ENCODE results near the gene NDFIP2.

The NDFIP2 gene

DNA sequence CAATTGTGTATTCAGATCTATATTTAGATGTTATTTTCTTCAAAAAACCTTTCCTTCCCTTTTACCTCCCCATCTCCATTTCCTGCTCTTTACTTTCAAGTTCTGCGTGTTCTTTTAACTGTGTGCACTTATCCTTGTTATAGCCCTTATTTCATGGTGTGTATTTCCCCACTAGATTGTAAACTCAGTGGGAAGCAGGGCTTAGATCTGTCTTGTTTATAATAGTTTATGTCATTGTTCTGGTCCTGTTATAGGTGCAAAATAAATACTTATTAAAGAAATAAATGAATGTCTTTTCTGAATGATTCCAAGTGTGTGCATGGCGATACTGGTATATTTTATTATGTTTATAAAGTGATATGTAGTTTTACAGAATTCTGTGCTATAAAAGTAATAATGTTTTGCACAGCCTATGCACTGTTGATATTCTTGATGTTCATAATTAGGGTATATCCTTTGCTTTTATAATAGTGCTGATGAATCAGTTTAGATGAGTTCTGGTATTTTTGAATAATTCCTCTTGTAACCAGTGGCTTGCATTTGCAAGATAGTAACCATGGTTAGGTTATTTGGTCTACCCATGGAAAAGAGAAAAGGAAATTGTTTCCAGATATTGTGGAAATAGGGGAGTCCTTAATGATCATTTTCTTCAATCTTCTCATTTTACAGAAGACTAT, 12.1 kb downstream of the NDFIP2 start:
- no peak for DNase-seq

DNA sequence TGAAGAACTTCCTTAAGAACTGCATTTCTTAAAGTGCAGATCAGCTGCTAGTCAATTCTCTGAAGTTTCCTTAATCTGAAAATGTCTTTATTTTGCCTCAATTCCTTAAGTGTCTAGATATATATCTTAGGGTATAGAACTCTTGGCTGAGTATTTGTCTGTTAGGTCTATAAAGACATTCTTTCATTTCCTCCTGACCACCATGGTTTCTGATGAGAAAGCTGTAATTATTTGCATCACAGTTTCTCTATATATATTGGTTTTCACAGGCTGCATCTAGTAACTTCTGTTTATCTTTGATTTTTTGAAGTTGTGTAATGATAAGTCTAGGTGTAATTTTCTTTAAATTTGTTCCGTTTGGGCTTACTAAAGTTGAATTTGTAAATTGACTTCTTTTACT, 15.2 kb downstream of the NDFIP2 start:
- DNase-seq, result no peak

DNA sequence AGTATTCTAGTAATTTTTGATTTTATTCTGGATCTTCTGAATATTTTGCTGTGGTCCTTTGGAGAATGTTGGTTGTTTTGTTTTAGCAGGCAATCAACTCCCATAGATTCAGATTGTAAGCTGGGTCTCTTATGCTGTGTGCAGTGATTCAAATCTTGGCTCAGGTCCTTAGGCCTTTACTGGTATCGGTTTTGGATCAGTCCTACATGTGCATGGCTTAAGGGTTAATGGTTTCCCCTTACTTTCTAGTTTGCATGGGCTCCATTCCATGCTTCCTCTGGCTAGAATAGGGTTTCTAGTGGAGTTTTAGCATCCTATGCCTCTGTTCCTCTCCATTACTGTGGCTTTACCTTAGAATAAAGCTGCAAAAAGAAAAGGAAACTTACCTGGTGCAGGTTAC, 16.1 kb downstream of the NDFIP2 start:
- DNase-seq, result no peak

DNA sequence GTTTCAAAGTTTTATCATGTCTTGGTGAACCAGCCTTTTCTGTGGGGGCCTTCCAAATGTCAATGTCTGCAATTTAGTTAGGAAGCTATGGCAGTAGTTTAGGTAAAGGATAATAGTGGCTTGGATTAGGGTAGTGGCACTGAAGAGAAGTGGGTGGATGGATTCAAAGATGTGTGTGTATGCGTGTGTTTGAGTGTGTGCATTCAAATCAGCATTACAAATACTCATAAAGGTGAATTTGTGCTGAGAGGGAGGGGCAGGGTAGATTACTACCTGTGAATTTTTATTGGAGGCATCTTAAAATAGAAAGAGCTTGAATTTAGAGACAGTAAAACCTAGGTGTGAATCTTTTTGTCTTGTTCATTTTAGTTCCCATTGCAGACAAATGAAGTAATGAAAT, 16.9 kb downstream of the NDFIP2 start:
- no peak for DNase-seq

DNA sequence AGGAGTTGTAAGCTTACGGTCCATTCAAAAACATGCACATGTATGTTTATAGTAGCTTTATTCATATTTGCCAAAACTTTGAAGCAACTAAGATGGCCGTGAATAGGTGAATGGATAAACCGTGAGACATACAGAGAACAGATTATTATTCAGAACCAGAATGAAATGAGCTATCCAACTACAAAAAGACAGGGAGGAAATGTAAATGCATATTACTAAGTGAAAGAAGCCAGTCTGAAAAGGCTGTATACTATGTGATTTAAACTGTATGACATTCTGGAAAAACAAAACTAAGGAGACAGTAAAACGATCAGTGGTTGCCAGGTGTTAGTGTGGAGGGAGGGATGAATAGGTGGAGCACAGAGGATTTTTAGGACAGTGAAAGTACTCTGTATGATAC, 19.9 kb downstream of the NDFIP2 start:
- no peak for DNase-seq

DNA sequence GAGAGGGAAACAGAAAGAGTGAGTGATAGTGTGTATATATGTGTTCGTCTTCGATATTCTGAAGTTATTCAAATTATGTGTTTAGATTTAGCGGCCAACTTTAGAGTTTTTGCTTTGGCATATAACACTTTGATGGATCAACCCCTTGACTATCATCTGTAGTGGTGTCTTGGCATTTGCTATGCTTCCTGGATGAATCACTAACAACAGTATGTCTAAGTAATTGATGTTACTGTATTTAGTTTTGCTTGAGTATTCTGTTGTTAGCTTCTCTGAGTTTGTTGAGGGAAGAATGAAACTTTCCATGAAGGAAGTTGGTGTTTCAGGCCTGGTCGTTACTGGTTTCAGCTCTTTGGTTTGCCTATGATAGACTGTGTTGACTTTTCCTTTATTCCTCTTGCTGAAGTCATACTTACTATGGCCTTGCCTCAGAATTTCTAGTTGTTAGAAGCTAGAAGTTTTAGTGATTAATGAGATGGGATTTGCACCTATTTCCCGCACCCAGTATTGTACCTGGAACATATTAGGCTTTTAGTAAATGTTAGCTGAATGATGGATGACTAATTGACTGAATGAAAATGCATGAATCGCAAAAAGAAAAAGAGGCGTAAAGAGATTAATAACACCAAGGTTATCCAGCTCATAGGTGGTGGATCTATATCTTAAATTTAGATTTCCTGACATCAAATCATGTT, 20.7 kb downstream of the NDFIP2 start:
- DNase-seq, result no peak

DNA sequence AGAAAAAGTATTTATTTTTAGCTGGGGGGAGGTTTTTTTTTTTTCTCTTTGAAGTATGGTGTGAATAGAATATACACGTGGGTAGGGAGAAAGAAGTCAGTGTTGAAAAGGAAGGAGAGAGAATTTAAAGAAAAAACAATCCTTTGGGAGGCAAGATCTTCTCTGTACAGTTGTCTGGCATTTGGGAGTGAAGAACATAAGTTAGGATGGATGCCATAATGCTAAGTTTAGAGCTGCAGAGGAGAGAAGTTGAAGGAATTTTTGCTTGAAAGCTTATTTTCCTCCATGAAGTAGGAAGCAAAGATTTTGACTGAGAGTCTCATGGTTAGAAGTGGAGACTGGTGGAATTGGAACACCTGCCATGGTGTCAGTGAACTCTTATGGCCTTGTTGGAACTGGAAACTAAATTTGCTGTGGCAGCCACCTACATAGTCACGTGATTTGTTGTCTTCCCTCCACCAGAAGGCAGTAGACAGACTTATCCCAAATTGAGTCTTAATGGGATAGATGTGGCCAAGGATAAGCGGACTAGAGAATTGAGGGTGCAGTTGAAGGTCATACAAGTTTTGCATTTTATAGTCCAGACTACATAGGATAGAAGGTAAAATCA, 22.0 kb downstream of the NDFIP2 start:
- no peak for DNase-seq

DNA sequence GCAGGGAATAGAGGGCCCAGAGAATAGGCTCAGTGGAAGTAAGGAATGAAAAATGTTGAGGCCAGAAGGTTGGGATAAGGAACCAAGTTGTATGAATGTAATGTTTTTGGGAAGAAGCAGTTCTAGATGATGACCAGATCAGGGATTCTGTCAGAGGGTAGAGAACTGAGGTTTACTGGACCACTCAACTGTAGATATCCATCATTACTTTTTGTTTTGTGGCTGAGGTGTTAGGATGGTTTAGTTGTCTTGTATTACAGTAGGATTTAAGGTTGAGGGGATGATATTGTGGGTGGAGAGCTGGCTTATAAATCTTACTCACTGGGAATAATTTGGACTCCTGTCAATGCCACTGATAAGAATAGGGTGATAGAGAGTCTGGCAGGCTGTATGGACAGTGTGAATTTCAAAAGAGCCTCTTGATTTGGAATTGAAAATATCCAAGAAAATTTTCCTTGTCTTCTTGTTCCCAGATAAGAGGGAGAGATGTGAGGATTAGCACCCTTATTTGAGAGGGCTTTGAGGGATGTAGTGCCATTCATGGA, 22.6 kb downstream of the NDFIP2 start:
- no peak for DNase-seq

DNA sequence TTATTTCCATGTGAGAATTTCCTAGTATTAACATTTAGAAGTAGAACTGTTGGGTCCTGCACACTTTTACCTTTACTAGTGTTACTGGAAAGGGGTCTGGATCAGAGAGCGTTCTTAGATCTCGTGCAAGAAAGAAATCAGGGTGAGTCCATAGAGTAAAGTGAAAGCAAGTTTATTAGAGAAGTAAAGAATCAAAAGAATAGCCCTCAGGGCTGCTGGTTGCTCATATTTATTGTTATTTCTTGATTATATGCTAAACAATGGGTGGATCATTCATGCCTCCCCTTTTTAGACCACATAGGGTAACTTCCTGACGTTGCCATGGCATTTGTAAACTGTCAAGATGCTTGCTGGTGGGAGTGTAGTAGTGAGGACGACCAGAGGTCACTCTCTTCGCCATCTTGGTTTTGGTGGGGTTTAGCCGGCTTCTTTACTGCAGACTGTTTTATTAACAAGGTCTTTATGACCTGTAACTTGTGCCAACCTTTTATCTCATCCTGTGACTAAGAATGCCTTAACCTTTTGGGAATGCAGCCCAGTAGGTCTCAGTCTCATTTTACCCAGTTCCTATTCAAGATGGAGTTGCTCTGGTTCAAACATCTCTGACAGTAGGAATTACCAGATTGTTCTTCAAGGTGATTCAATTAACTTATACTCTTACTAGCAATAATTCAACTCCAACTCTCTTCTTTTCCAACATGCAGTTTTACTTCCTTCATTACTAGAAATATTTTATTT, 27.4 kb downstream of the NDFIP2 start:
- no peak for DNase-seq

DNA sequence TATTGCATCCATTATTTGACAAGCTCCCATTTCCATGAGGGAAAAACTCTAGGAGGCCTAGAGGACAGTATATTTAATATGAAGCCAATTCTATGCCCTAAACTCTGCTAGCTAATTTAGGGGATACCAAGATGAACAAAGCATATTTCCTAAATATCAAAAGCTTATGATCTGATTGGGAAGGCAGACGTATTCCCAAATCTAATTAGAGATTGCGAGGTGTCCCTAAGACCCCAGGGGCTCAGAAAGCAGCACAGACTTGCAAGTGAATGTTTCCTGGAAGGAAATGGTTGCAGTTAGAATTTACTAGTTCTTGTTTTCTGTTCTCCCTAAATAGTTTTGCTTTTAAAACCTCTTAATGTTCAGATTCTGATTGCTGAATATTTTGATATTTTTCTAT, 30.7 kb downstream of the NDFIP2 start:
- DNase-seq, result no peak

DNA sequence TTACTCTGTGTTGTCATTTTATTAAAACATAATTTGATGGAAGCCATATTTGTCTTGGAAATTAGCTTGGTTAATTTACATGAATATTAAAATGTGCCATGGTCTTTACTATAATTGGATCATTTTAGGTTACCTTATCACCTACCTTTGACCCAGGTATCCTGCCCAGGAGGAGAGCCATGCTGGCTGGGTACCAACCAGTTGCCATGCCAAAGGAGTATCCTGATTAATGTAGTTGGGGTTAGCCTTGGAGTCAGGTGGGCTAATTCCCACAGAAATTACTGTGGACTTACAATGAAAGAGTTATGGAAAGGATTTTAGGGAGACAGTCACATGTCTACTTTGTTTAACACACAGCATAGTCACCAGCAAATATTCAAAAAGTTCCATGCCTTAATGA, 32.0 kb downstream of the NDFIP2 start:
- DNase-seq, result no peak

DNA sequence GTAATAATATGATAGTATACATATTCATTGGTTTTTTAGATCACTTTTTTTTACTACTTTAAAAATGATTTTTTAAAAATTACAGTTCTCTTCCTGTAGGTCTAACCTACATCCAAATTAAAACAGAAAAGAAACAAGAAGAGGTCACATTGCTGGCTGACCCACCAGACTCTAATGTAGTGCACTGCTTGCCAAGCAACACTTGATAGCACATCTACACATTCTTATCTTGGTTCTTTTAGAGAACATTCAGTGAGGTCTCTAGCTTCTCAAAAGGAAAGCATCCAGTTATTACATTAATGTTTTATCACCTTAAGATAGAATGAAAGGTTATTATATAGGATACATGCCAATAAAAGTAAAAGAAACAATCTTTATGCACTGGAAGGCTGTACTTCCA, 35.6 kb downstream of the NDFIP2 start:
- DNase-seq, result no peak

DNA sequence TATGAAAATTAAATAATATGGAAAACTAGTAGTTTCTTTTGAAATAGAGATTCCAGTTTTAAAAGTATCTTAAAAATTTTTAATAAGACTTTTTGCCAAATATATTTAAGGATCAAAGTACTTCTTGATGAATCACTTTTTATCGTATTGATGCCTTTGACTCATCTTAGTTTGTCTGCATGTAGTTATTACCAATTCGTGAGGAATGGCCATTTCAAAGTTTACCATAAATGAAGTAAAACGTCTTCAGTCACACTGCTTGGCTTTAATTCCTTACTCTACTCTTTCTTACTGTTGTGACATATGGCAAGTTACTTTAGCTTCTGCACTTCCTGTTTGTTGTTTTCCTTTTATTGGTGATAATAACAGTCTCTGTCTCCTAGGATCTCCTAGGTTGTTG, 38.3 kb downstream of the NDFIP2 start:
- DNase-seq, result no peak

DNA sequence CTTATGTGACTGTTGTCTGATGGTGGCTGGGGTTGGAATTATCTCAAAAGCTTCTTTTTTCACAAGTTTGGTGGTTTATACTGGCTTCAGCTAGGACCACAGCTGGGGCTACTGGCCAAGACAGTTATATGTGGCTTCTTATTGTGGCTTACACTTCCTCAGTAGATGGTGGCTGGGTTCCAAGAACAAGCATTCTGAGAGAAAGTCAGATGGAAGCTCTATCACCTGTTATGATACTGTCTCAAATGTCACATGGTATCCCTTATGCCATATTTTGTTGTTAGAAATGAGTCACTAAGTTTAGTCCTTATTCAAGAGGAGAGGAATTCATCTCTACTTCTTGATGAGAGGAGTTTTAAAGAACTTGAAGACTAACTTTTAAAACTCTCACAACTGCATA, 41.6 kb downstream of the NDFIP2 start:
- no peak for DNase-seq

DNA sequence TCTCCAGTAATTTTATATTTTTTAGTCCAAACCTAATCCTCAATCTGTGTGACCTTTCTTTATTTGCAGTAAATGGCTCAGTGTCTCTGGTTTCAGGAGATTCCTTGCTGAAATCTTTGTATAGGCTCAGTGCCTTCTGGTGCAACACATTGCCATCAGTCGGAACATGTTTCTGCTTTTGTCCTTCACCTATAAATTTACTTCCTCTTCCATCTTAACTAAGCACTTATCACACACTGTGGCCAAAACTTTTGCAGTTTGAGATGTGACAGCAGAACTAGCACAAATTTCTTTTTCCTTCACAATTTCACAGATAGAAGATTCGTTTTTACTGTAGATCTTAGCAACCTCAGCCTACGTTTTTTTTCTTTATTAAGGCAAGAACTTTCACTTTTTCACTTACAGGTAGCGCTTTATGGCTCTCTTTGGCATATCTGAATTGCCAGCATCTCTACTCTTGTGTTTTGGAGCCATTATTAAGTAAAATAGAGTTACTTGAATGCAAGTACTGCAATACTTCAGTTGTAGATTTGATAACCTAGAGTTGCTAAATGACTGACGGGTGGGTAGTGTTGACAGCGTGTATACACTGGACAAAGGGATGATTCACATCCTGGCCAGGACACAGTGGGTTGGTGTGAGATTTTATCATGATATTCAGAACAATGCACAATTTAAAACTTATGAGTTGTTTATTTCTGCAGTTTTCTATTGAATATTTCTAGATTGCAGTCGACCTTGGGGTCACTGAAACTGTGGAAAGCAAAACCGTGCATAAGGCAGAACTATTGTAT, 44.3 kb downstream of the NDFIP2 start:
- DNase-seq, result peak in 6 of 56 donors; percentile 1 to 25 (median 10)

DNA sequence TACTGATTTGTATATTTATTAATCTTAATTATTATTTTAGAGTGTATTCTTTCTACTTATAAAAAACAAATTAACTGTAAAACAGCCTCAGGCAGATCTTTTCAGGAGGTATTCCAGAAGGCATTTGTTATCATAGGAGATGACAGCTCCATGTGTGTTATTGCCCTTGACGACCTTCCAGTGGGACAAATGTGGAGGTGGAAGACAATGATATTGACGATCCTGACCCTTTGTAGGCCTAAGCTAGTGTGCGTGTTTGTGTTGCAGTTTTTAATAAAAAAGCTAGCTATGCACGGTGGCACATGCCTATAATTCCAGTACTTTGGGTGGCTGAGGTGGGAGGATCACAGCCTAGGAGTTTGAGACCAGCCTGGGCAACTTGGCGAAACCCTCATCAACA, 46.7 kb downstream of the NDFIP2 start:
- no peak for DNase-seq

DNA sequence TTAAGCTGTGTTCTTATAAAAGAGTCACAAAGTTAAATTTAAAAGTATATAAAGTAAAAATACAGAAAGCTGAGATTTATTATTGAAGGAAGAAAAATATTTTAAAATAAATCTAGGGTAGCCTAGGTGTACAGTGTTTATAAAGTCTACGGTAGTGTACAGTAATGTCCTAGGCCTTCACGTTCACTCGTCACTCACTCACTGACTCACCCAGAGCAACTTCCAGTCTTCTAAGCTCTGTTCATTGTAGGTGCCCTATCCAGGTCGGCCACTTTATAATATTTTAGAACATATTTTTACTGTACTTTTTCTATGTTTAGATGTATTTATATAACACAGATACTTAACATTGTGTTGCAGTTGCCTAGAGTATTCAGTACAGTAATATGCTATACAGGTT, 47.4 kb downstream of the NDFIP2 start:
- no peak for DNase-seq

DNA sequence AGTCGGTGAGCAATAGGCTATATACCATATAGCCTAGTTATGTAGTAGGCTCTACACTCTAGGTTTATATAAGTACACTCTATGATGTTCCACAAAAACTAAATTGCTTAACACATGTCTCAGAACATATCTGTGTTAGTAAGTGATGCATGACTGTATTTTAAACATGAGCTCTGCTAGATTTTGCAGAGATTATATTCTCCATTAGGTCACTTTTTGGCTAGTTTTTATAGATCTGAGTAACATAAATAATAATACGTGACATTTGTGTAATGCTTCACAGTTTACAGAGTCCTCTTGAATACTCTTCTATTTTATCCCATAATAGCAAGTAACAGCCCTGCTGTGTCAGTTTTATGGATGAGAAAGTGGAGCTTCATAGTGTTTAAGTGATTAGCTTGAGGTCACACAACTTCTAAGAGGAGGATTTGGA, 47.8 kb downstream of the NDFIP2 start:
- no peak for DNase-seq

DNA sequence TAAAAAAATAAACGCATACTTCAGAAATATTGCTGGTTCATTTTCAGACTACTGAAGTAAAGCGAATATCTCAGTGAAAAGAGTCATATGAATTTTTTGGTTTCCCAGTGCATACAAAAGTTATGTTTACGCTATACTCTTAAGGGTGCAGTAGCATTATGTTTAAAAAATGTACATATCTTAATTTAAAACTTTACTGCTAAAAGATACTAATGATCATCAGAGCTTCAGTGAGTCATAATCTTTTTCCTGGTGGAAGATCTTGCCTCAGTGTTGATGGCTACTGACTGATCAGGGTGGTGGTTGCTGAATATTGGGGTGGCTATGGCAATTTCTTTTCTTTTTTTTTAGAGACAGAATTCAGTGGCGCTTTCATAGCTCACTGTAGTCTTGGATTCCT, 48.9 kb downstream of the NDFIP2 start:
- no peak for DNase-seq

DNA sequence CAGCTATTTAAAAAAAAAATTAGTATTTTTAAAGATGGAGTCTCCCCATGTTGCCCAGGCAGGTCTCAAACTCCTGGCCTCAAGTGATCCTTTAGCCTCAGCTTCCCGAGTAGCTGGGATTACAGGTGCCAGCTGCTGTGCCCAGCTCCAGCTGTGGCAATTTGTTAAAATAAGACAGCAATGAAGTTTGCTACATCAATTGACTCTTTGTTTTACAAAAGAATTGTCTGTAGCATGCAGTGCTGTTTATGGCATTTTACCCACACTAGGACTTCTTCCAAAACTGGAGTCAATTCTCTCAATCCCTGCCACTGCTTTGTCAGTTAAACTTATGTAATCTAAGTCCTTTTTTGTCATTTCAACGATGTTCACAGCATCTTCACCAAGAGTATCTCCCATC, 49.3 kb downstream of the NDFIP2 start:
- peak in 18 of 56 donors; percentile 1 to 50 (median 11) for DNase-seq
